WTC11 (cell line): Measurements from ENCODE around the gene PDGFRA. TPM values are rescaled to one million over a fixed set of nuclear protein-coding genes. Genes with fewer than 3 reads are reported as not detected.

Source experiments
- ATAC-seq: fragments of 200-7000 bp; cut with Tn5 transposase; 2 replicates; pipeline ENCODE4 v1.10.0; 2021; ENCODE audit warnings: mild to moderate bottlenecking, moderate library complexity
- CTCF ChIA-PET: fragments of 300-600 bp; sonication (Branson Sonifier 250); formaldehyde crosslinking; loops from one replicate; lab custom pipeline; 2021; ENCODE audit warnings: antibody characterized with exemption; lab: Charles Lee
- POLR2A ChIA-PET: fragments of 350-600 bp; sonication (Branson Sonifier 250); formaldehyde crosslinking; loops from one replicate; lab custom pipeline; 2021; ENCODE audit warnings: antibody characterized with exemption; lab: Charles Lee
- DNase-seq: peaks from one replicate; pipeline ENCODE4 v3.0.0; 2021; ENCODE audit warnings: low spot score
- H3K27ac Mint-ChIP-seq: 2 replicates; pipeline ENCODE4 v1.8.0; 2021; ENCODE audit warnings: mixed read lengths
- H3K27me3 Mint-ChIP-seq: 2 replicates; pipeline ENCODE4 v1.8.0; 2021; ENCODE audit warnings: low read depth, mild to moderate bottlenecking, moderate library complexity, mixed read lengths
- H3K36me3 Mint-ChIP-seq: 2 replicates; pipeline ENCODE4 v1.8.0; 2021; ENCODE audit warnings: mixed read lengths
- H3K4me1 Mint-ChIP-seq: 2 replicates; pipeline ENCODE4 v1.8.0; 2022; ENCODE audit warnings: mixed read lengths
- H3K4me3 Mint-ChIP-seq: 2 replicates; pipeline ENCODE4 v1.8.0; 2021; ENCODE audit warnings: mild to moderate bottlenecking, moderate library complexity, mixed read lengths
- H3K9me3 Mint-ChIP-seq: 2 replicates; pipeline ENCODE4 v1.8.0; 2021; ENCODE audit warnings: mixed read lengths
- CDX4 ChIP-seq: fragments of 250-450 bp; sonication (Bioruptor Pico); IDR thresholded peaks from 2 replicates; pipeline ENCODE4 v1.9.0; 2021; ENCODE audit warnings: moderate library complexity, mild to moderate bottlenecking, inconsistent platforms, borderline replicate concordance
- CTCF ChIP-seq: fragments of 200-600 bp; IDR thresholded peaks from 2 replicates; pipeline ENCODE4 v1.8.0; 2022; ENCODE audit warnings: antibody characterized with exemption
- E2F4 ChIP-seq: sonication (generic); formaldehyde crosslinking; IDR thresholded peaks from 2 replicates; pipeline ENCODE4 v1.8.1; 2022; ENCODE audit warnings: low read depth, mild to moderate bottlenecking, moderate library complexity, missing genetic modification reagents, borderline replicate concordance
- FOXK1 ChIP-seq: sonication (generic); formaldehyde crosslinking; IDR thresholded peaks from 2 replicates; pipeline ENCODE4 v1.8.0; 2022; ENCODE audit warnings: mild to moderate bottlenecking, moderate library complexity, missing genetic modification reagents
- IRF2 ChIP-seq: sonication (generic); formaldehyde crosslinking; IDR thresholded peaks from 2 replicates; pipeline ENCODE4 v1.8.0; 2022; ENCODE audit warnings: low read depth, missing genetic modification reagents, borderline replicate concordance
- JAZF1 ChIP-seq: fragments of 250-450 bp; sonication (Bioruptor Pico); IDR thresholded peaks from 2 replicates; pipeline ENCODE4 v1.9.0; 2021; ENCODE audit warnings: moderate library complexity, mild to moderate bottlenecking, inconsistent platforms
- NFYB ChIP-seq: sonication (generic); formaldehyde crosslinking; conservative IDR thresholded peaks from 2 replicates; pipeline ENCODE4 v1.8.0; 2022; ENCODE audit warnings: low read depth, missing genetic modification reagents
- NR1H2 ChIP-seq: sonication (generic); formaldehyde crosslinking; IDR thresholded peaks from 2 replicates; pipeline ENCODE4 v1.9.0; 2021; ENCODE audit warnings: mild to moderate bottlenecking, moderate library complexity, missing genetic modification reagents
- NR2C2 ChIP-seq: sonication (generic); formaldehyde crosslinking; IDR thresholded peaks from 2 replicates; pipeline ENCODE4 v1.8.0; 2022; ENCODE audit warnings: mild to moderate bottlenecking, missing genetic modification reagents
- RELA ChIP-seq: sonication (generic); formaldehyde crosslinking; IDR thresholded peaks from 2 replicates; pipeline ENCODE4 v1.8.1; 2022; ENCODE audit warnings: missing genetic modification reagents, mild to moderate bottlenecking, borderline replicate concordance
- SMAD4 ChIP-seq: sonication (generic); formaldehyde crosslinking; IDR thresholded peaks from 2 replicates; pipeline ENCODE4 v1.8.0; 2022; ENCODE audit warnings: mild to moderate bottlenecking, missing genetic modification reagents
- TEAD4 ChIP-seq: sonication (generic); formaldehyde crosslinking; IDR thresholded peaks from 2 replicates; pipeline ENCODE4 v1.8.0; 2022; ENCODE audit warnings: mild to moderate bottlenecking, missing genetic modification reagents
- ZNF121 ChIP-seq: sonication (generic); formaldehyde crosslinking; IDR thresholded peaks from 2 replicates; pipeline ENCODE4 v1.8.0; 2023; ENCODE audit warnings: missing genetic modification reagents
- ZNF396 ChIP-seq: fragments of 250-450 bp; sonication (Bioruptor Pico); IDR thresholded peaks from 2 replicates; pipeline ENCODE4 v1.8.0; 2021; ENCODE audit warnings: mild to moderate bottlenecking, moderate library complexity, borderline replicate concordance
- total RNA-seq: library from RNA; stranded (reverse); gene quantifications from 3 replicates; pipeline ENCODE4 v1.2.3, GENCODE V29; 2021
- TF ChIP-seq, protein P1 (sequence below): sonication (generic); formaldehyde crosslinking; IDR thresholded peaks from 2 replicates; pipeline ENCODE4 v1.8.1; 2023; ENCODE audit warnings: mild to moderate bottlenecking, missing genetic modification reagents, moderate library complexity
- TF ChIP-seq, protein P2 (sequence below): sonication (generic); formaldehyde crosslinking; IDR thresholded peaks from 2 replicates; pipeline ENCODE4 v1.8.0; 2023; ENCODE audit warnings: mild to moderate bottlenecking, missing genetic modification reagents

PDGFRA gene
- total RNA-seq, 1 experiment from 2014 or later = 3.3 TPM

DNA sequence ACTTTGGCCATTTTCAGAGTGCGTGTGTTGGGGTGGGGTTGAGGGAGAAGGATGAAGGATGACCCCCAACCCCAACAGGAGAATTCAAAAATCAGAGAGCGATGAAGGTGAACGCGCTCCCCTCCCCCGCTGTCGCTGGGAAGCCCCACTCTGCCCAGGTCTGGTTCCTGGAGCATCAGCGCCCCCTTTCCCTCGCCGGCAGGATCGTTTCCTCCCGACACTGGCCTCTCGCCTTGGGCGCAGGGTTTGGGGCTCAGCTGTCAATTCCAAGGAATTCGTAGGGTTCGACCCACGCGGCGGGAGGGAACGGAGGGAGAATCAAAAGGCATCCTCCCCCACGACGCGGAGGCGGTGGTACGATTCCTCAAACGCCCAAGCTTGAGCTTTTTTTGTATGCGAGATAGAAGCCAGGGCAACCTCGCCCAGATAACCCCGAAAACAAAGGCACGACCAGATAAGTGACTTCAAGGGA is 1.0 kb upstream of the PDGFRA start:
- CTCF ChIA-PET = interaction anchor here (0.6 to 4.9 kb wide), 7 partner anchors 11 to 324 kb away, joined by 3 to 24 read pairs (median 3); no protein-coding TSS in a partner anchor
- peak; percentile 91 for DNase-seq
- no peak overlapping the region for H3K27ac Mint-ChIP-seq
- no peak for TF ChIP-seq CDX4 (CRISPR knock-in tag)
- no peak for TF ChIP-seq NR1H2 (CRISPR knock-in tag)
- no peak for TF ChIP-seq NR2C2
- TF ChIP-seq CTCF = peak; percentile 60
- TF ChIP-seq NFYB = no peak
- TF ChIP-seq ZNF121 (CRISPR knock-in tag) = no peak
- no peak for TF ChIP-seq FOXK1 (CRISPR knock-in tag)
- TF ChIP-seq, protein P1, sequence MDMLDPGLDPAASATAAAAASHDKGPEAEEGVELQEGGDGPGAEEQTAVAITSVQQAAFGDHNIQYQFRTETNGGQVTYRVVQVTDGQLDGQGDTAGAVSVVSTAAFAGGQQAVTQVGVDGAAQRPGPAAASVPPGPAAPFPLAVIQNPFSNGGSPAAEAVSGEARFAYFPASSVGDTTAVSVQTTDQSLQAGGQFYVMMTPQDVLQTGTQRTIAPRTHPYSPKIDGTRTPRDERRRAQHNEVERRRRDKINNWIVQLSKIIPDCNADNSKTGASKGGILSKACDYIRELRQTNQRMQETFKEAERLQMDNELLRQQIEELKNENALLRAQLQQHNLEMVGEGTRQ (CRISPR knock-in tag) = no peak
- TF ChIP-seq, protein P2, sequence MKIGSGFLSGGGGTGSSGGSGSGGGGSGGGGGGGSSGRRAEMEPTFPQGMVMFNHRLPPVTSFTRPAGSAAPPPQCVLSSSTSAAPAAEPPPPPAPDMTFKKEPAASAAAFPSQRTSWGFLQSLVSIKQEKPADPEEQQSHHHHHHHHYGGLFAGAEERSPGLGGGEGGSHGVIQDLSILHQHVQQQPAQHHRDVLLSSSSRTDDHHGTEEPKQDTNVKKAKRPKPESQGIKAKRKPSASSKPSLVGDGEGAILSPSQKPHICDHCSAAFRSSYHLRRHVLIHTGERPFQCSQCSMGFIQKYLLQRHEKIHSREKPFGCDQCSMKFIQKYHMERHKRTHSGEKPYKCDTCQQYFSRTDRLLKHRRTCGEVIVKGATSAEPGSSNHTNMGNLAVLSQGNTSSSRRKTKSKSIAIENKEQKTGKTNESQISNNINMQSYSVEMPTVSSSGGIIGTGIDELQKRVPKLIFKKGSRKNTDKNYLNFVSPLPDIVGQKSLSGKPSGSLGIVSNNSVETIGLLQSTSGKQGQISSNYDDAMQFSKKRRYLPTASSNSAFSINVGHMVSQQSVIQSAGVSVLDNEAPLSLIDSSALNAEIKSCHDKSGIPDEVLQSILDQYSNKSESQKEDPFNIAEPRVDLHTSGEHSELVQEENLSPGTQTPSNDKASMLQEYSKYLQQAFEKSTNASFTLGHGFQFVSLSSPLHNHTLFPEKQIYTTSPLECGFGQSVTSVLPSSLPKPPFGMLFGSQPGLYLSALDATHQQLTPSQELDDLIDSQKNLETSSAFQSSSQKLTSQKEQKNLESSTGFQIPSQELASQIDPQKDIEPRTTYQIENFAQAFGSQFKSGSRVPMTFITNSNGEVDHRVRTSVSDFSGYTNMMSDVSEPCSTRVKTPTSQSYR (CRISPR knock-in tag) = peak; percentile 69; the same call in 1 of the 2 replicates
- no peak for TF ChIP-seq RELA
- TF ChIP-seq, all 79 proteins: peak for 2
- POLR2A ChIA-PET = no interaction called here
- peak; percentile 38 for ATAC-seq
- H3K9me3 Mint-ChIP-seq = no peaks in the 10 kb centered on the region
- H3K4me1 Mint-ChIP-seq = peaks cover 50% of the 10 kb centered on the region
- H3K4me3 Mint-ChIP-seq = peak overlapping the region; percentile 82
- H3K36me3 Mint-ChIP-seq = peaks cover 2% of the 10 kb centered on the region
- H3K27me3 Mint-ChIP-seq = peaks cover 97% of the 10 kb centered on the region

DNA sequence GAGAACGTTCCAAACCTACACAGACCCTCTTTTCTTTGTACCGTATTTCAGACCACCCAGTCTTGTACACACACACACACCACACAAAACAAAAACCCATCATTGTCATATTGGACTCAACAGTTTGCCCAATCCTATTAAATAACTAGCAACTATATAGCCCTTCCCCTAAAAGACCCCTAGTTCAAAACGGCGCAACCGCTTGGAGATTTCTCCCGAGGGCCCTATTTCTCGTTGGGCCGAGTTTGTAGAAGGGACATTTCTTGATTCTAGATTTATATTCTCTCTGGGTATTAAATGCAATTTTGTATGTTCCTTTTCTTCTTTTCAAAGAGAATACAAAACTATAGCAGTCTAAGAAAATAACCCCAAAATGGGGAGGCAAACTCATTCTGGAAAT is 547 bp upstream of the PDGFRA start:
- Mint-ChIP-seq H3K27ac (no peak overlapping the region), H3K27me3 (peaks cover 97% of the 10 kb centered on the region), H3K4me1 (peaks cover 50% of the 10 kb centered on the region), H3K4me3 (peak overlapping the region; percentile 82), H3K9me3 (no peaks in the 10 kb centered on the region), H3K36me3 (peaks cover 2% of the 10 kb centered on the region)
- ChIA-PET POLR2A (no interaction called here), CTCF (interaction anchor here (0.6 to 4.9 kb wide), 7 partner anchors 11 to 324 kb away, joined by 3 to 24 read pairs (median 3); no protein-coding TSS in a partner anchor)
- TF ChIP-seq JAZF1 (CRISPR knock-in tag) (no peak), IRF2 (CRISPR knock-in tag) (no peak), TEAD4 (CRISPR knock-in tag) (no peak), E2F4 (CRISPR knock-in tag) (no peak), SMAD4 (CRISPR knock-in tag) (no peak), NFYB (no peak), ZNF396 (CRISPR knock-in tag) (no peak)
- ATAC-seq (no peak), DNase-seq (no peak)
